ENCODE data around the gene NCOA3.
"Not testable (repeated sequence)": the region's sequence is repeated elsewhere in the genome, so short reads cannot be mapped to it uniquely, and the experiment has no call there.

NCOA3 gene

DNA sequence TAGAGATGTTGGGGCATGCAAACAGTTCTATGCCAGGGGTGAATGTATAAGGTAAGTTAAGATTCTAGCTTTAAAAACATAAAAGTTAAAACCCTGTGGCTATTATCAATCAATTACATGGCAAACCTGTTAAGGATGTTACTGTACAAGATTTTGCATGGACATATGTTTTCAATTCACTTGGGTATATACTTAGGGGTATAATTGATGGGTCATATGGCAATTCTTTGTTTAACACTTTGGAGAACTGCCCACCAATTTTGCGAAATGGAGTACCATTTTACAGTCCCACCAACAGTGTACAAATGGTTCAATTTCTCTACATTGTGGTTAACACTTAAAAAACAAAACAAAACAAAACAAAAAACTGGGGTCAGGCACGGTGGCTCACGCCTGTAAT is 9.4 kb upstream of the NCOA3 start:
- no peak for ATAC-seq
- TF ChIP-seq PPARA (CRISPR knock-in tag; IDR thresholded peaks at IDR 0.05; ENCODE audit: borderline replicate concordance) = no peak
- no peak for TF ChIP-seq ZNF8 (CRISPR knock-in tag; IDR thresholded peaks at IDR 0.05)
- TF ChIP-seq, protein P1, sequence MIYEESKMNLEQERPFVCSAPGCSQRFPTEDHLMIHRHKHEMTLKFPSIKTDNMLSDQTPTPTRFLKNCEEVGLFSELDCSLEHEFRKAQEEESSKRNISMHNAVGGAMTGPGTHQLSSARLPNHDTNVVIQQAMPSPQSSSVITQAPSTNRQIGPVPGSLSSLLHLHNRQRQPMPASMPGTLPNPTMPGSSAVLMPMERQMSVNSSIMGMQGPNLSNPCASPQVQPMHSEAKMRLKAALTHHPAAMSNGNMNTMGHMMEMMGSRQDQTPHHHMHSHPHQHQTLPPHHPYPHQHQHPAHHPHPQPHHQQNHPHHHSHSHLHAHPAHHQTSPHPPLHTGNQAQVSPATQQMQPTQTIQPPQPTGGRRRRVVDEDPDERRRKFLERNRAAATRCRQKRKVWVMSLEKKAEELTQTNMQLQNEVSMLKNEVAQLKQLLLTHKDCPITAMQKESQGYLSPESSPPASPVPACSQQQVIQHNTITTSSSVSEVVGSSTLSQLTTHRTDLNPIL (CRISPR knock-in tag; IDR thresholded peaks at IDR 0.05; ENCODE audit: low read depth) = no peak
- no peak for TF ChIP-seq OSR1 (CRISPR knock-in tag; IDR thresholded peaks at IDR 0.05)
- TF ChIP-seq CSDC2 (CRISPR knock-in tag; IDR thresholded peaks at IDR 0.05) = no peak
- TF ChIP-seq, protein P2, sequence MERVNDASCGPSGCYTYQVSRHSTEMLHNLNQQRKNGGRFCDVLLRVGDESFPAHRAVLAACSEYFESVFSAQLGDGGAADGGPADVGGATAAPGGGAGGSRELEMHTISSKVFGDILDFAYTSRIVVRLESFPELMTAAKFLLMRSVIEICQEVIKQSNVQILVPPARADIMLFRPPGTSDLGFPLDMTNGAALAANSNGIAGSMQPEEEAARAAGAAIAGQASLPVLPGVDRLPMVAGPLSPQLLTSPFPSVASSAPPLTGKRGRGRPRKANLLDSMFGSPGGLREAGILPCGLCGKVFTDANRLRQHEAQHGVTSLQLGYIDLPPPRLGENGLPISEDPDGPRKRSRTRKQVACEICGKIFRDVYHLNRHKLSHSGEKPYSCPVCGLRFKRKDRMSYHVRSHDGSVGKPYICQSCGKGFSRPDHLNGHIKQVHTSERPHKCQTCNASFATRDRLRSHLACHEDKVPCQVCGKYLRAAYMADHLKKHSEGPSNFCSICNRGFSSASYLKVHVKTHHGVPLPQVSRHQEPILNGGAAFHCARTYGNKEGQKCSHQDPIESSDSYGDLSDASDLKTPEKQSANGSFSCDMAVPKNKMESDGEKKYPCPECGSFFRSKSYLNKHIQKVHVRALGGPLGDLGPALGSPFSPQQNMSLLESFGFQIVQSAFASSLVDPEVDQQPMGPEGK (CRISPR knock-in tag; IDR thresholded peaks at IDR 0.05; ENCODE audit: borderline replicate concordance) = no peak
- TF ChIP-seq ARNTL (CRISPR knock-in tag; IDR thresholded peaks at IDR 0.05; ENCODE audit: borderline replicate concordance, low read depth) = no peak

DNA sequence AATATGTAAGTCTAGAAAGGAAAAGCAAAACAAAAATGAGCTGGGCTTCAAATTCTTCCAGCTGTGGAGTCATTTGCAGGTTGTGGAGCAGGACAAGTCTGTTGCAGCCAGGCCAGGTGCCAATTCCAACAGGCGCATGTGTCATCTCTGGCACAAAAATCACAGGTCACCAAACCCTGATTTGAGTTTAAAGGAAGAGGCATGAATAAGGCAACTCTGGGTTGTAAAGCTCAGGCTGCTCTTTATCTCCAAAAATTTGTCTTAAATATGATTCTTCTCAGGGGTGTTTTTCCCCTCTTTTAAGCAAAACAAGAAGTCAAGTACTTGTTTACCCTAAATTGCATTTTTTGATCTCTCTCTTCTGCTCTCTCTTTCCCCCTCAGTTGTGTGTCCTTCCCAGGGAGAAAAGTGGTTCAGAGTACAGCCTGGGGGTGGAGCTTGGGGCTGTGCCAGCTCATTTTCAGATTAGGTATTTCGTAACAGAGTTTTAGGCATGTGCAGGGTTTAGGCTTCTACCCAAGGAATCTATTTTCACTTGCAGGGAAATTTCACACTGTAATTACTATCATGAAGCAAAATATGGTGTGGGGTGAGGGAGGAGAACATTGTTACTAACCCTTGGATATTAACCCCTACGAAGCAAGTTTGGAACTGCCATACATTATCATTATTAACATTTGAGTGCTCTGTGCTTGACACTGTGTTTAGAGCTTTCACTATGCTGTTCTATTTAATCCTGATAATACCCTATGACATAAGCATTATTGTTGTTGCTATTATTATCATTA is 8.3 kb upstream of the NCOA3 start:
- TF ChIP-seq TCF4 (CRISPR knock-in tag; IDR thresholded peaks at IDR 0.05; ENCODE audit: borderline replicate concordance) (no peak), ISL1 (CRISPR knock-in tag; IDR thresholded peaks at IDR 0.05) (no peak), ESRRG (CRISPR knock-in tag; IDR thresholded peaks at IDR 0.05) (no peak)
- TF ChIP-seq, protein P1 (CRISPR knock-in tag; IDR thresholded peaks at IDR 0.05; ENCODE audit: low read depth) = no peak
- peak; percentile 88 for ATAC-seq

DNA sequence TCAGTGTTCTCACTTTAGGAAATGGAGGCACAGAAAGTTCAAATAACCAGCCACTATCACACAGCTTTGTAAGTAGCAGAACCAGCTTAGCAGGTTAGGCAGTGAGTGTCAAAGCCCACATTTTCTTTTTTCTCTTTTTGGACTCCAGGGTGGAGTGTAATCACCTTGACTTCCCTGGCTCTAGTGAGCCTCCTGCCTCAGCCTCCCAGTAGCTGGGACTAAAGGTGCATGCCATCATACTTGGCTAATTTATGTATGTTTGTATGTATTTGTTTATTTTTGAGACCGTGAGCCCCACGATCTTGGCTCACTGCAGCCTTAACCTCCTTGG is 7.8 kb upstream of the NCOA3 start:
- no peak for TF ChIP-seq ZNF565 (CRISPR knock-in tag; conservative IDR thresholded peaks at IDR 0.05; ENCODE audit: low read depth)
- no peak for TF ChIP-seq ISL1 (CRISPR knock-in tag; IDR thresholded peaks at IDR 0.05)
- ATAC-seq = no peak

DNA sequence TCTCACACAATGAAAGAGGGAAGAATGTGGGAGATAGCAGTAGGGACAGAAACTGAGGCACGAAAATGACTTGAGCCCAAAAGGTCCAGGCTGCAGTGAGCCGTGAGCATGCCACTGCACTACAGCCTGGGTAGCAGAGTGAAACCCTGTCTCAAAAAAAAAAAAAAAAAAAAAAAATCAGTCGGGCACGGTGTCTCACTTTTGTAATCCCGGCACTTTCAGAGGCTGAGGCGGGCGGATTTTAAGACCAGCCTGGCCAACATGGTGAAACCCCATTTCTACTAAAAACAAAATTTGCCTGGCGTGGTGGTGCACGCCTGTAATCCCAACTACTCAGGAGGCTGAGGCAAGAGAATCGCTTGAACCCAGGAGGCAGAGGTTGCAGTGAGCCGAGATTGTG is 7.1 kb upstream of the NCOA3 start:
- not testable (repeated sequence) for ATAC-seq

DNA sequence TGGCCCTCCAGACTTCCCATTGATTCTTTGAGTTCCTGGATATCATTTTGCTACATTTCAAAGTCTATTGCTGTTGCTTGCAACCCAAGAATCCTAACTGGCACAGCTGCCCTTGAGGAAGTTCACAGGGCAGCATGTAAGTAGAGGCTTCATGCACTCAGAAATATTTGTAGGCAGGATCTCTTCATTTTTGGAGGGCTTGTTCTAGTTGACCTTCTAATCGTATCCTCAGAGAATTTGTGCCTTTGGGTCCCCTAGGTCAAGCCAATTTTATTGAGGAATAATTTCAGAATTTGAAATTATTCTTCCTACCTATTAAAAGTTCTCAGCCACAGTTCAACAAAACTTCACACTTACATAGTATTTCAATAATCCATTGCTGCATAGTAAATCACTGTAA is 5.6 kb upstream of the NCOA3 start:
- no peak for ATAC-seq
- TF ChIP-seq ARNTL (CRISPR knock-in tag; IDR thresholded peaks at IDR 0.05; ENCODE audit: borderline replicate concordance, low read depth) (no peak), ZFP3 (CRISPR knock-in tag; IDR thresholded peaks at IDR 0.05) (no peak), TOX (CRISPR knock-in tag; IDR thresholded peaks at IDR 0.05; ENCODE audit: borderline replicate concordance) (no peak), SNAI2 (CRISPR knock-in tag; IDR thresholded peaks at IDR 0.05) (no peak), TCF4 (CRISPR knock-in tag; IDR thresholded peaks at IDR 0.05; ENCODE audit: borderline replicate concordance) (no peak), ZC3H10 (CRISPR knock-in tag; IDR thresholded peaks at IDR 0.05) (no peak), ZNF565 (CRISPR knock-in tag; conservative IDR thresholded peaks at IDR 0.05; ENCODE audit: low read depth) (no peak), PPARA (CRISPR knock-in tag; IDR thresholded peaks at IDR 0.05; ENCODE audit: borderline replicate concordance) (no peak), BACH2 (CRISPR knock-in tag; IDR thresholded peaks at IDR 0.05; ENCODE audit: borderline replicate concordance) (no peak), ESRRG (CRISPR knock-in tag; IDR thresholded peaks at IDR 0.05) (no peak), ZNF70 (CRISPR knock-in tag; IDR thresholded peaks at IDR 0.05) (no peak), GLIS3 (CRISPR knock-in tag; IDR thresholded peaks at IDR 0.05) (no peak)
- TF ChIP-seq, protein P1 (CRISPR knock-in tag; IDR thresholded peaks at IDR 0.05; ENCODE audit: low read depth) = no peak
- TF ChIP-seq, protein P3, sequence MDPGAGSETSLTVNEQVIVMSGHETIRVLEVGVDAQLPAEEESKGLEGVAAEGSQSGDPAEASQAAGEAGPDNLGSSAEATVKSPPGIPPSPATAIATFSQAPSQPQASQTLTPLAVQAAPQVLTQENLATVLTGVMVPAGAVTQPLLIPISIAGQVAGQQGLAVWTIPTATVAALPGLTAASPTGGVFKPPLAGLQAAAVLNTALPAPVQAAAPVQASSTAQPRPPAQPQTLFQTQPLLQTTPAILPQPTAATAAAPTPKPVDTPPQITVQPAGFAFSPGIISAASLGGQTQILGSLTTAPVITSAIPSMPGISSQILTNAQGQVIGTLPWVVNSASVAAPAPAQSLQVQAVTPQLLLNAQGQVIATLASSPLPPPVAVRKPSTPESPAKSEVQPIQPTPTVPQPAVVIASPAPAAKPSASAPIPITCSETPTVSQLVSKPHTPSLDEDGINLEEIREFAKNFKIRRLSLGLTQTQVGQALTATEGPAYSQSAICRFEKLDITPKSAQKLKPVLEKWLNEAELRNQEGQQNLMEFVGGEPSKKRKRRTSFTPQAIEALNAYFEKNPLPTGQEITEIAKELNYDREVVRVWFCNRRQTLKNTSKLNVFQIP (CRISPR knock-in tag; IDR thresholded peaks at IDR 0.05; ENCODE audit: borderline replicate concordance, low read depth) = no peak
- TF ChIP-seq, protein P4, sequence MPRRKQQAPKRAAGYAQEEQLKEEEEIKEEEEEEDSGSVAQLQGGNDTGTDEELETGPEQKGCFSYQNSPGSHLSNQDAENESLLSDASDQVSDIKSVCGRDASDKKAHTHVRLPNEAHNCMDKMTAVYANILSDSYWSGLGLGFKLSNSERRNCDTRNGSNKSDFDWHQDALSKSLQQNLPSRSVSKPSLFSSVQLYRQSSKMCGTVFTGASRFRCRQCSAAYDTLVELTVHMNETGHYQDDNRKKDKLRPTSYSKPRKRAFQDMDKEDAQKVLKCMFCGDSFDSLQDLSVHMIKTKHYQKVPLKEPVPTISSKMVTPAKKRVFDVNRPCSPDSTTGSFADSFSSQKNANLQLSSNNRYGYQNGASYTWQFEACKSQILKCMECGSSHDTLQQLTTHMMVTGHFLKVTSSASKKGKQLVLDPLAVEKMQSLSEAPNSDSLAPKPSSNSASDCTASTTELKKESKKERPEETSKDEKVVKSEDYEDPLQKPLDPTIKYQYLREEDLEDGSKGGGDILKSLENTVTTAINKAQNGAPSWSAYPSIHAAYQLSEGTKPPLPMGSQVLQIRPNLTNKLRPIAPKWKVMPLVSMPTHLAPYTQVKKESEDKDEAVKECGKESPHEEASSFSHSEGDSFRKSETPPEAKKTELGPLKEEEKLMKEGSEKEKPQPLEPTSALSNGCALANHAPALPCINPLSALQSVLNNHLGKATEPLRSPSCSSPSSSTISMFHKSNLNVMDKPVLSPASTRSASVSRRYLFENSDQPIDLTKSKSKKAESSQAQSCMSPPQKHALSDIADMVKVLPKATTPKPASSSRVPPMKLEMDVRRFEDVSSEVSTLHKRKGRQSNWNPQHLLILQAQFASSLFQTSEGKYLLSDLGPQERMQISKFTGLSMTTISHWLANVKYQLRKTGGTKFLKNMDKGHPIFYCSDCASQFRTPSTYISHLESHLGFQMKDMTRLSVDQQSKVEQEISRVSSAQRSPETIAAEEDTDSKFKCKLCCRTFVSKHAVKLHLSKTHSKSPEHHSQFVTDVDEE (CRISPR knock-in tag; IDR thresholded peaks at IDR 0.05) = no peak
